Activated naive CD8-positive, alpha-beta T cell treated with anti-CD3 and anti-CD28 coated beads, Interleukin-2, amount 50 U/mL, for 24 hours (primary cell): ENCODE results near the gene ARG2.

Experiments
- ATAC-seq: fragments of 150-1000 bp; cut with Tn5 transposase; one replicate; pipeline ENCODE4 v1.10.0; 2021
- DNase-seq: peaks from one replicate; pipeline ENCODE4 v3.0.0; 2021
- H3K27ac Mint-ChIP-seq: one replicate; pipeline ENCODE4 v1.8.0; 2021; ENCODE audit warnings: mild to moderate bottlenecking, mixed read lengths
- H3K27me3 Mint-ChIP-seq: one replicate; pipeline ENCODE4 v1.8.0; 2021; ENCODE audit warnings: mixed read lengths
- H3K36me3 Mint-ChIP-seq: one replicate; pipeline ENCODE4 v1.8.0; 2021; ENCODE audit warnings: low read depth, mixed read lengths
- H3K4me1 Mint-ChIP-seq: one replicate; pipeline ENCODE4 v1.8.0; 2021; ENCODE audit warnings: mixed read lengths
- H3K4me3 Mint-ChIP-seq: one replicate; pipeline ENCODE4 v1.8.0; 2021; ENCODE audit warnings: mild to moderate bottlenecking, moderate library complexity, mixed read lengths
- H3K9me3 Mint-ChIP-seq: one replicate; pipeline ENCODE4 v1.8.0; 2021; ENCODE audit warnings: mixed read lengths

ARG2 gene

GRCh38 chr14:67674139-67674479 lies 54.4 kb downstream of the ARG2 start:
- Mint-ChIP-seq H3K4me1 (peaks cover 30% of the 10 kb centered on the region), H3K27me3 (no peaks in the 10 kb centered on the region)
- peak; percentile 69 for ATAC-seq

GRCh38 chr14:67674480-67675218 lies 54.9 kb downstream of the ARG2 start, which contains the start of gene VTI1B:
Gene VTI1B, minus strand, starts transcription at chr14:67674632. Its CDS starts 143 bp downstream, at chr14:67674489.
- Mint-ChIP-seq H3K4me1 (peaks cover 27% of the 10 kb centered on the region), H3K27ac (peak within 1 kb of the TSS; percentile 75)

More at GRCh38 chr14:67674139-67674479, 54.4 kb downstream of the ARG2 start:
- Mint-ChIP-seq H3K27ac (peak overlapping the region; percentile 75), H3K4me3 (peak overlapping the region; percentile 91), H3K9me3 (no peaks in the 10 kb centered on the region), H3K36me3 (peaks cover 16% of the 10 kb centered on the region)
- peak; percentile 62 for DNase-seq

GRCh38 chr14:67675219-67675582 lies 55.5 kb downstream of the ARG2 start:
- Mint-ChIP-seq H3K27me3 (no peaks in the 10 kb centered on the region), H3K4me3 (peak overlapping the region; percentile 91), H3K9me3 (no peaks in the 10 kb centered on the region), H3K4me1 (peaks cover 31% of the 10 kb centered on the region), H3K27ac (peak overlapping the region; percentile 75), H3K36me3 (peaks cover 22% of the 10 kb centered on the region)
- DNase-seq = no peak
- ATAC-seq = no peak

More at GRCh38 chr14:67674480-67675218, 54.9 kb downstream of the ARG2 start, which contains the start of gene VTI1B:
- no peaks in the 10 kb centered on the region for H3K9me3 Mint-ChIP-seq
- peak; percentile 81 for DNase-seq
- ATAC-seq = peak; percentile 95
- peak within 1 kb of the TSS; percentile 91 for H3K4me3 Mint-ChIP-seq
- H3K36me3 Mint-ChIP-seq = peaks cover 16% of the 10 kb centered on the region
- H3K27me3 Mint-ChIP-seq = no peaks in the 10 kb centered on the region

GRCh38 chr14:67679006-67679405 lies 59.3 kb downstream of the ARG2 start:
- peaks cover 25% of the 10 kb centered on the region for H3K4me1 Mint-ChIP-seq
- peaks cover 49% of the 10 kb centered on the region for H3K36me3 Mint-ChIP-seq
- no peak overlapping the region for H3K4me3 Mint-ChIP-seq
- no peaks in the 10 kb centered on the region for H3K27me3 Mint-ChIP-seq
- no peak for DNase-seq
- H3K9me3 Mint-ChIP-seq = no peaks in the 10 kb centered on the region
- H3K27ac Mint-ChIP-seq = no peak overlapping the region
- ATAC-seq = no peak

- Mint-ChIP-seq H3K27ac (peak overlapping the region; percentile 61), H3K36me3 (peaks cover 60% of the 10 kb centered on the region), H3K4me1 (peaks cover 26% of the 10 kb centered on the region), H3K9me3 (no peaks in the 10 kb centered on the region), H3K4me3 (no peak overlapping the region), H3K27me3 (no peaks in the 10 kb centered on the region)
- peak; percentile 98 for ATAC-seq
- DNase-seq = no peak
Measured at GRCh38 chr14:67680121-67680602, 60.4 kb downstream of the ARG2 start.

GRCh38 chr14:67680941-67681340 lies 61.2 kb downstream of the ARG2 start:
- no peak overlapping the region for H3K4me3 Mint-ChIP-seq
- DNase-seq (no peak), ATAC-seq (no peak)
- peaks cover 21% of the 10 kb centered on the region for H3K4me1 Mint-ChIP-seq
- no peak overlapping the region for H3K27ac Mint-ChIP-seq
- no peaks in the 10 kb centered on the region for H3K9me3 Mint-ChIP-seq
- H3K27me3 Mint-ChIP-seq = no peaks in the 10 kb centered on the region
- peaks cover 62% of the 10 kb centered on the region for H3K36me3 Mint-ChIP-seq

- no peak overlapping the region for H3K4me3 Mint-ChIP-seq
- peaks cover 21% of the 10 kb centered on the region for H3K4me1 Mint-ChIP-seq
- ATAC-seq (no peak), DNase-seq (no peak)
- H3K36me3 Mint-ChIP-seq = peaks cover 67% of the 10 kb centered on the region
- no peaks in the 10 kb centered on the region for H3K9me3 Mint-ChIP-seq
- no peaks in the 10 kb centered on the region for H3K27me3 Mint-ChIP-seq
- H3K27ac Mint-ChIP-seq = no peak overlapping the region
Measured at GRCh38 chr14:67683842-67684241, 64.1 kb downstream of the ARG2 start.

GRCh38 chr14:67690011-67690410 lies 70.3 kb downstream of the ARG2 start:
- DNase-seq (no peak), ATAC-seq (no peak)
- Mint-ChIP-seq H3K4me1 (peaks cover 20% of the 10 kb centered on the region), H3K27me3 (no peaks in the 10 kb centered on the region), H3K9me3 (no peaks in the 10 kb centered on the region), H3K4me3 (no peak overlapping the region), H3K36me3 (peaks cover 58% of the 10 kb centered on the region), H3K27ac (peak overlapping the region; percentile 44)

GRCh38 chr14:67694791-67695393 lies 75.2 kb downstream of the ARG2 start:
- peak; percentile 75 for DNase-seq
- Mint-ChIP-seq H3K27ac (peak overlapping the region; percentile 96), H3K4me3 (peak overlapping the region; percentile 92), H3K36me3 (peaks cover 27% of the 10 kb centered on the region), H3K4me1 (peaks cover 24% of the 10 kb centered on the region), H3K27me3 (no peaks in the 10 kb centered on the region), H3K9me3 (no peaks in the 10 kb centered on the region)
- ATAC-seq = peak; percentile 95

GRCh38 chr14:67695394-67695949 lies 75.8 kb downstream of the ARG2 start, which contains the start of gene RDH11:
Gene RDH11, minus strand, starts transcription at chr14:67695764. Its CDS starts 61 bp downstream, at chr14:67695703.
- peaks cover 23% of the 10 kb centered on the region for H3K36me3 Mint-ChIP-seq
- peaks cover 24% of the 10 kb centered on the region for H3K4me1 Mint-ChIP-seq

GRCh38 chr14:67697006-67697405 lies 77.3 kb downstream of the ARG2 start:
- Mint-ChIP-seq H3K4me1 (peaks cover 24% of the 10 kb centered on the region), H3K36me3 (peaks cover 9% of the 10 kb centered on the region), H3K4me3 (no peak overlapping the region), H3K9me3 (no peaks in the 10 kb centered on the region), H3K27me3 (no peaks in the 10 kb centered on the region), H3K27ac (no peak overlapping the region)
- ATAC-seq (no peak), DNase-seq (no peak)

More at GRCh38 chr14:67695394-67695949, 75.8 kb downstream of the ARG2 start, which contains the start of gene RDH11:
- peak within 1 kb of the TSS; percentile 96 for H3K27ac Mint-ChIP-seq
- no peaks in the 10 kb centered on the region for H3K27me3 Mint-ChIP-seq
- DNase-seq = peak; percentile 76
- ATAC-seq = peak; percentile 91
- no peaks in the 10 kb centered on the region for H3K9me3 Mint-ChIP-seq
- H3K4me3 Mint-ChIP-seq = peak within 1 kb of the TSS; percentile 92

GRCh38 chr14:67698179-67698578 lies 78.5 kb downstream of the ARG2 start:
- Mint-ChIP-seq H3K4me3 (no peak overlapping the region), H3K4me1 (peaks cover 18% of the 10 kb centered on the region), H3K27ac (no peak overlapping the region), H3K36me3 (no peaks in the 10 kb centered on the region), H3K9me3 (no peaks in the 10 kb centered on the region), H3K27me3 (no peaks in the 10 kb centered on the region)
- DNase-seq = no peak
- no peak for ATAC-seq
